NCI-H146 treated with DMSO at 0.1 percent for 48 hours (cell line): Measurements from ENCODE around the gene TTC28.
A peak's percentile ranks its signal among the peaks of the same experiment; 100 is the strongest.

Source experiments
- DNase-seq: peaks from one replicate; lab custom pipeline; 2025; ENCODE audit not compliant: unreplicated experiment; lab: John Stamatoyannopoulos, UW

Gene TTC28

DNA sequence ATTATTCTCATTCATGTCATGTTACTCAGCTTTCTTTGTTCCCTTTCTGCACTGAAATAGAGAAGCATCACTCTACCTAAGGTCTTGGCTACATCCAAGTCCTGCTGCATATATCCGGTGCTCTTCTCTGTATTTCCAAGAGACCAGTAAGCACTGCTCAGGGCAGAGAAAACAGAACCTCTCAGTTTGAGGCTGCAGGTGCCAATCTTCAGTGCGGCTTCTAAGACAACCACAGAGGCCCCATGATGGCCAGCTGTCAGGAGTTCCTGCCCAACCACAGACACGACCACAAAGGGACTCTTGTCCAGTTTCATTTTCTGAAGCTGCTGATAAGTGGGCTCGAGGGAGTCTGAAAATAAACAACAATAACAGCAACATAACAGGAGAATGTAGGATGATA is 382.1 kb downstream of the TTC28 start:
- DNase-seq, result no peak

- no peak for DNase-seq
Observed at GRCh38 chr22:28296452-28296851, 383.2 kb downstream of the TTC28 start.

GRCh38 chr22:28283068-28283654 is 396.5 kb downstream of the TTC28 start:
- DNase-seq, result no peak

DNA sequence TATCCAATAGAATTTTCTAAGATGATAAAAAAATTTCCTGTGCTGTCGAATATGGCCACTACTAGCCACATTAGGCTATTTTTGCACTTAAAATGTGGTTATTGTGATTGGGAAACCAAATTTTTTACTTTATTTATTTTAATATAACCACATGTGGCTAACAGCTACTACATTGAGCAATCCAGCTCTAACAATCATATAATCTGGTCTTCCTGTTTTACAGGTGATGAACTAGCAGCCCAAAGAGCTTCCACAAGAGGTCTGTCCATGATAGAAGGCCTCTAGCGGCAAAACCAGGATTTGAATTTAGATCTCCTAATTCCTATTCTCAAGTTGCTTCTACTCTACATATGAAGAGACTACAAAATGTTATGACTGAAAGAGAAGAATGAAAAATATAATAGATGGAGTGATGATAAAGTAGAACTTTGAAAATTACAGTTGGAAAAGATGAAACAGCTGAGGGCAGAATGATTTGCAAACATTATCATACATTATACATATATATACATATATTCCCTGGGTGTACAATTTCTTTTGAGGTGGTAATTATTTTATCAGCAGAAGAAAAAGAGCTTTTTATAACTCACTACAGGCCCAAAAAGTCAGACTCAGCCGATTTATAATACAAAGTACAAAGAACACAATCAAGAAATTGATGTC is 397.1 kb downstream of the TTC28 start:
- DNase-seq, result no peak

- no peak for DNase-seq
Observed at GRCh38 chr22:28279888-28280287, 399.8 kb downstream of the TTC28 start.

- no peak for DNase-seq
Observed at GRCh38 chr22:28269277-28269676, 410.4 kb downstream of the TTC28 start.

DNA sequence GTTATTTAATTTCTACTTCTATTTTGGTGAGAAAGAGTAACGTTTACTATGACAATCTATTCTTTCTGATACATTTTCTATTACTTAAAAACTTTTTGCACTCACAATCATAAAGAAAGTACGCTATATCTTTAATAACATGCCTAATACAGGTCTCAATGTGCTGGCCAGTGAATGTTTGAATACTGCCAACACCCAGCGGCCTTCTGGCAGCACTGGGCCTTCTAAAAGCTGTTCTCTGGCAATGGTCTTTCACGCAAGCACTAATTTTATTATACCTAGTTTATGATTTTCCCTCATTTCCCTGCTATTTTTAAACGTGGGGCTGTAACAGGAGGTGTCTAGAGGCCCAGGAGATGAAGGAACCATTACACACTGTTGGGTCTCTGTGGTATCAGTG is 410.8 kb downstream of the TTC28 start:
- no peak for DNase-seq

DNA sequence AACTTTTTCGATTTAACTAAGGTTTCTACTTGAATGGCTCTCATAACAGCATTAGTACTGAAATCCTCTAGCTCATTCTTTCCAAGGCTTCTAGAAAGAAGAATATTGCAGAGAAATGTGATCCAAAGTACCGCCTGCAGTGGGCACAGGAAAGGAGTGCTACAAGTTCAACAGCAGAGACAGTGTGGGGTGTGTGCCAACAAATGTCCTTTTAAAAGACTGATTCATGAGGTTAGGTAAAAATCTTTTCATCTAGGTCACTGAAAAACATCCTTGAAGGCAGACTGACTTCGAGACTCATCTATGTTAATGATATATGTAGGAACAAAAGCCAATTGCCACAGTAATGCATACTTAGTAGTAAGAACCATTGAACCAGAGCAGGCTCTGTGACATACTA is 411.5 kb downstream of the TTC28 start:
- no peak for DNase-seq

- DNase-seq, result no peak
Observed at GRCh38 chr22:28260619-28261018, 419.0 kb downstream of the TTC28 start.

DNA sequence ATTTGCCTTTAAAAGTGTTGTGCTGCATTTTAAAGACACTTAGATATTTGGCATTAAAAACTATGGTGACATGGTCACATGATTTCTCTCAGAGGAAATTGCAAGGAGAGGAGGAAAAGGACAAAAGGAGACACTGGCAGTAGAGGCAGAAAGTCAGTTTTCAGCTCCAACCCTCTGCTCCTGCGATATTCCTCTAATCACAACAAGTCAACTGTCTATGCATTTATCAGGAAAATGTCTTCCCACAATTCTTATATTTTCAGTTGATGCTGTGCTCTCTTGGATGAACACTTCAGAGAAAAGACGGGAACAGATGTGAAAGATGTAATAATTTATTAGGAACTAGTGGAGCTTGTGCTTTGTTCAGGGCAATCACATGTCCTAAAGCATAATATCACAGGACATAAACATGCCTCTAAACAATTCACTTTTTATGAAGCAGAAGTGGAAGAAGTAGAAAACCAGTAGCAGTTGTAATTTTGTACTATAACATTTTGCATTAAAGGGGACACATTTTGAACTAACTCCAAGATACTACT is 419.8 kb downstream of the TTC28 start:
- no peak for DNase-seq

- DNase-seq, result no peak
Observed at GRCh38 chr22:28254396-28254795, 425.2 kb downstream of the TTC28 start.

- peak; percentile 52 for DNase-seq
Observed at GRCh38 chr22:28252539-28252938, 427.1 kb downstream of the TTC28 start.

DNA sequence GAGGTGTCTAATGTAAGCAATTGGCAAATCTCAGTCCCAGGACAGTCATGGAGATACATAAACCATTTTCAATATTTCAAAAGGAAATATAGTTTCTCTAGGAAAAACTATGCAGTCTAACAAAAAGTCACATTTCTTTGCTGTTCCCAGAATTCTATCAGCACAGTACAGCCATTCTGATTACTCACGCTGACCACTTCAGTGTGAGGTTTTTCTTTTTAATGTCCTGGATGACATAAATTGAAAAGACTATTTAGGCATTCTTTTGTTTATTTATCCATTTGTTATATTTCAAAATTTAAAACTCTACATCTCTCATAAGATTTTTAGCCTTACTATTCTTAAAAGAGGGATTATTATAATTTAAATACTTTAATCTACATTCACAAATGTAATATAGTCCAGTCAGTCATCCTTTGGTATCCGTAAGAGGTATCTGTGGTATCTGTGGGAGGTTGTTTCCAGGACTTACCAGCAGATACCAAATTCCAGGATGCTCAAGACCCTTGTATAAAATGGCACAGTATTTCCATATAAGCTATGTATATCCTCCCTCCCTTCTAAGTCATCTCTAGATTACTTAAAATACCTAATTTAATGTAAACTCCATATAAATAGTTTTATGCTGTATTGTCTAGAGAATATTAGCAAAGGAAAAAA is 429.5 kb downstream of the TTC28 start:
- DNase-seq, result no peak

DNA sequence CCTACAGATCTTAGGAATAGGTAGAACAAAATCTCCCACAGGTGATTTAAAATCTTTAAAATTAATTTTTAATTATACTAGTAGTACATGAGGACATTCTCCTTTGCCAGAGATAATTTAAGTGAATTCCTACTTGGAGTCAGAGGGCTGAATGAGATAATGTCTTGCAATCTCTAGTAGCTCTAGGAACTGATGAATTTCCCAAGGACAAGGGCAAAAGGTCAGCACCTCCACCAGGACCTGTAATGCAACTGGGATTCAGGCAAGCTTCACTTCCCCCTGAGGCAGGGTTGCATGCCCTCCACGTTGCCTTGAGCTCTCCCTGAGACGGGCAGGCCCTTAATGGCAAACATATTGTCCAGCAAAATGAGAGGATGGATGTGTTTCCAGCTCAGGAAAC is 430.2 kb downstream of the TTC28 start:
- DNase-seq, result no peak

DNA sequence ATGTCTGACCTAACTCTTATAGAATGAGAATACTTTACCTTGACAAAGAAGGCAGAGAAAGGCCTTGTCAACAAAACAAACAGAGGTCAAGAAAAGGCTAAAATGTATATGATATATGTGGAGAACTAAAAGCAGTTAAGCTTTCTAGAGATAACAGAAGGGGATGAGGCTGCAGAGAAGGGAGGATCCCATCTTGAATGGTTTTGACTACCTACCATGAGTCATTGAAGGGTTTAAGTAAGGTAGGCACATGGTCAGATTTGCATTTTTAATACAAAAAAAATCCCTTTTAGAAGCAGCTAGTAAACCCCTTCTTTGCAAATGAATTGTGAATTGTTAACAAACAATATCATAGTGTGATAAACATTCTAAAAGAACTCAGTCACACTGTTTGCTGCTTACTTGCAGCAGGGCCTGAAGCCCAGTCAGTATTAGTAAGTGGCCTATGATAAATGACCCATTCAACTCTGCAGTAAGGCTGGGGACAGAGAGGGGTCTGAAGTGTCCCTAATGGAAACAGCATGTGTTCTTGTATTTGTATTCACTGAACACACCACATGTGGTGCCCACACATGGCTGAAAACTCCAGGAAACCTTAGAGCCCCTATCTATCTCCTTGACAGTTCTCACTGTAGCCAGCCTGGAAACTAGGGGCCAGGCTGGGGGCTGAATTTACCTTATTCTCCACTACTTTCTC is 431.8 kb downstream of the TTC28 start:
- peak; percentile 49 for DNase-seq

GRCh38 chr22:28247136-28247535 is 432.5 kb downstream of the TTC28 start:
- no peak for DNase-seq

DNA sequence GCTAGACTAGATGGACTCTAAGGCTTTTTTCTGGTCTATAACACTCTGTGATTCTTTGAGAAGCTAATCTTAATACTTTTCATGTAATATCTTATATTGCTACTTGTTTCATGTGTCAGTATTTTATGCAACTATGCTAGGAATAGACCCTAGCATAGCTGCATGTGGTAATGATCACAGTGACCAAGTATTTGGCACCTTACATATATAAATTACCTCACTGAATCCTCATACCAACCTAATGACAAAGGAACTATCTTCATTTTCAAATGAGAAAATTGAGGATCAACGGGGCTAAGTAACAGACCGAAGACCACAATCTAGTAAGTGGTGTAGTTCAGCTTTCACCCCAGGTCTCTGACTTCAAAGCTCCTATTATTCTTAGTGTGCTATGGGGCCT is 433.2 kb downstream of the TTC28 start:
- no peak for DNase-seq

GRCh38 chr22:28245579-28246224 is 433.9 kb downstream of the TTC28 start:
- DNase-seq, result no peak

- DNase-seq, result no peak
Observed at GRCh38 chr22:28244757-28245156, 434.9 kb downstream of the TTC28 start.

GRCh38 chr22:28243539-28243938 is 436.1 kb downstream of the TTC28 start:
- DNase-seq, result no peak

DNA sequence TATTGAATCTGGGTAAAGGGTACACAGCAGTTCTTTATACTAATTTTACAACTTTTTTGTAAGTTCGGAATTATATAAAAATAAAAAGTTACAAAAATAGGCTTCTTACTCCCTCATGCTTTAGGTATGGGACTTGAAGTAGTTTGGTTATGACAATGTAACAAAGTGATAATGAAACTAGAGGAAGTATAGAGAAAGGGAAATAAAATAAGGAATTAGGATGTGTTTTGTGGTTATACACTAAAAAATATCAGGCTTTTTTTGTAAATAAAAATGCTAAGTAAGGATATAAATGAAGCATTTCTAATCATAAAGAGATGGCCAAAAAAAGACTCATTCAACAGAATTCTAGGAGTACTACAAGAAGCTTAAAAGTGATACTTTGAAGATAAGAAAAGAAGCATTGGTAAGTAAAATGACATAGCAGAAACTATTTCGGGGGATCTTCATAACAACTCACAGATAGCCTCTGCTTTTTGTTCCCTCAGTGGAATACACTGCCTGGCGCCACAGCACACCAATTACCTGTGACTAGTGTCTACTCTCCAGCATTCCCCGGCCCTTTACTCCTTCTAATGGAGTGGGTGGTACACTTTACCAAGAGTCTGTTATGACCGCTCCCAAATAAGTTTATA is 437.9 kb downstream of the TTC28 start:
- no peak for DNase-seq
